Measurements from ENCODE around the gene SIK3. TPM values are rescaled to one million over a fixed set of nuclear protein-coding genes. Genes with fewer than 3 reads are reported as not detected.

SIK3 gene
- total RNA-seq, 4 donors from 2014 or later = 14.1 to 77.0 (median 40.7) TPM

- no peak overlapping the region for H3K4me3 ChIP-seq
- H3K36me3 ChIP-seq = no peaks in the 10 kb centered on the region
- DNase-seq = no peak
- H3K4me1 ChIP-seq = peaks cover 7 to 13% of the 10 kb centered on the region in 2 donors
- TF ChIP-seq CTCF (IDR thresholded peaks at IDR 0.05) (no peak), POLR2A (IDR thresholded peaks at IDR 0.05) (no peak)
- no peak overlapping the region for H3K27ac ChIP-seq
- intact Hi-C loops (cut with DNase I; ENCODE audit: low total_unique reads) = no loop called here
- H3K27me3 ChIP-seq = no peaks in the 10 kb centered on the region
- H3K9me3 ChIP-seq = no peaks in the 10 kb centered on the region
Measured at GRCh38 chr11:116928102-116928777, 170.0 kb downstream of the SIK3 start.

GRCh38 chr11:116927163-116927974 is 170.9 kb downstream of the SIK3 start:
- H3K4me1 ChIP-seq = peaks cover 7 to 13% of the 10 kb centered on the region in 2 donors
- H3K4me3 ChIP-seq = no peak overlapping the region
- DNase-seq = no peak
- TF ChIP-seq CTCF (IDR thresholded peaks at IDR 0.05) = peak in 2 of 4 experiments; percentile 19 to 26
- no peak for TF ChIP-seq POLR2A (IDR thresholded peaks at IDR 0.05)
- no peaks in the 10 kb centered on the region for H3K27me3 ChIP-seq
- intact Hi-C loops (cut with DNase I; ENCODE audit: low total_unique reads) = no loop called here
- H3K27ac ChIP-seq = no peak overlapping the region
- no peaks in the 10 kb centered on the region for H3K36me3 ChIP-seq
- no peaks in the 10 kb centered on the region for H3K9me3 ChIP-seq

GRCh38 chr11:116925050-116925449 is 173.2 kb downstream of the SIK3 start:
- Histone ChIP-seq H3K4me1 (peaks cover 0 to 4% of the 10 kb centered on the region in 2 donors), H3K27me3 (no peaks in the 10 kb centered on the region), H3K36me3 (no peaks in the 10 kb centered on the region), H3K9me3 (no peaks in the 10 kb centered on the region), H3K27ac (no peak overlapping the region), H3K4me3 (no peak overlapping the region)
- no peak for TF ChIP-seq POLR2A (IDR thresholded peaks at IDR 0.05)
- no peak for TF ChIP-seq CTCF (IDR thresholded peaks at IDR 0.05)
- intact Hi-C loops (cut with DNase I; ENCODE audit: low total_unique reads) = no loop called here
- no peak for DNase-seq

GRCh38 chr11:116918925-116919655 is 179.1 kb downstream of the SIK3 start:
- no peaks in the 10 kb centered on the region for H3K9me3 ChIP-seq
- TF ChIP-seq CTCF (IDR thresholded peaks at IDR 0.05) (no peak), POLR2A (IDR thresholded peaks at IDR 0.05) (no peak)
- no peak overlapping the region for H3K4me3 ChIP-seq
- H3K36me3 ChIP-seq = no peaks in the 10 kb centered on the region
- no peaks in the 10 kb centered on the region for H3K27me3 ChIP-seq
- intact Hi-C loops (cut with DNase I; ENCODE audit: low total_unique reads) = no loop called here
- H3K4me1 ChIP-seq = no peaks in the 10 kb centered on the region
- DNase-seq = no peak
- H3K27ac ChIP-seq = no peak overlapping the region
